ENCODE data around the gene MKRN3. TPM values are rescaled to one million over a fixed set of nuclear protein-coding genes. Genes with fewer than 3 reads are reported as not detected.

The MKRN3 gene
- total and polyA plus RNA-seq, 2 experiments from 2014 or later = not detected

DNA sequence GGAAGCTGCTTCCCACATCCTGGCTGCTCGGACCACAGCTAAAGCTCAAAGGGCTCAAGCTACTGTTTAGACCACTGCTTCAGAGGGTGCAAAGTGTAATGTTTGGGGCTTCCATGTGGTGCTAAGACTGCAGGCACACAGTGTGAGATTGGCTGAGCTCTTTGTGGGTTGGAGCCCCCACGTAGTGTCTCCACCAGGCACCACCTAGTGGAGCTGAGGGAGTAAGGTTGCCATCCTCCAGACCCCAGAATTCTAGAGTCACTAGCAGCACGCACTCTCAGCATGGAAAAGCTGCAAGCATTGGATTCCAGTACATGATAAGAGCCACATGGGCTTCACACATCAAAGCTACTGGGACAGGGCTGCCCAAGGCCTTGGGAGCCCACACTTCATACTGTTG lies 9.3 kb downstream of the MKRN3 start:
- Histone ChIP-seq H3K27ac (ENCODE audit: low read depth) (no peak overlapping the region), H3K4me1 (ENCODE audit: insufficient read depth) (no peaks in the 10 kb centered on the region), H4K20me1 (replicated peaks; ENCODE audit: insufficient read depth) (no peaks in the 10 kb centered on the region), H3F3A (replicated peaks; ENCODE audit: low read depth) (no peaks in the 10 kb centered on the region), H3K36me3 (ENCODE audit: insufficient read depth) (no peaks in the 10 kb centered on the region), H3K4me2 (no peak overlapping the region), H3K27me3 (ENCODE audit: insufficient read depth) (no peaks in the 10 kb centered on the region), H3K9me2 (ENCODE audit: insufficient read depth) (no peaks in the 10 kb centered on the region), H3K79me2 (replicated peaks; ENCODE audit: insufficient read depth) (no peaks in the 10 kb centered on the region), H2AFZ (0 out of 2 replicates have a peak overlapping the region, but pooled peaks have one; percentile 65), H3K4me3 (no peak overlapping the region)
- TF ChIP-seq, protein P1, sequence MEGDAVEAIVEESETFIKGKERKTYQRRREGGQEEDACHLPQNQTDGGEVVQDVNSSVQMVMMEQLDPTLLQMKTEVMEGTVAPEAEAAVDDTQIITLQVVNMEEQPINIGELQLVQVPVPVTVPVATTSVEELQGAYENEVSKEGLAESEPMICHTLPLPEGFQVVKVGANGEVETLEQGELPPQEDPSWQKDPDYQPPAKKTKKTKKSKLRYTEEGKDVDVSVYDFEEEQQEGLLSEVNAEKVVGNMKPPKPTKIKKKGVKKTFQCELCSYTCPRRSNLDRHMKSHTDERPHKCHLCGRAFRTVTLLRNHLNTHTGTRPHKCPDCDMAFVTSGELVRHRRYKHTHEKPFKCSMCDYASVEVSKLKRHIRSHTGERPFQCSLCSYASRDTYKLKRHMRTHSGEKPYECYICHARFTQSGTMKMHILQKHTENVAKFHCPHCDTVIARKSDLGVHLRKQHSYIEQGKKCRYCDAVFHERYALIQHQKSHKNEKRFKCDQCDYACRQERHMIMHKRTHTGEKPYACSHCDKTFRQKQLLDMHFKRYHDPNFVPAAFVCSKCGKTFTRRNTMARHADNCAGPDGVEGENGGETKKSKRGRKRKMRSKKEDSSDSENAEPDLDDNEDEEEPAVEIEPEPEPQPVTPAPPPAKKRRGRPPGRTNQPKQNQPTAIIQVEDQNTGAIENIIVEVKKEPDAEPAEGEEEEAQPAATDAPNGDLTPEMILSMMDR (conservative IDR thresholded peaks at IDR 0.05; ENCODE audit: low read depth in 2 of 2) = peak; percentile 34 to 44
- TF ChIP-seq CREB1 (CRISPR knock-in tag; IDR thresholded peaks at IDR 0.05; ENCODE audit: low read depth) = no peak
- no peak for TF ChIP-seq ZNF331 (CRISPR knock-in tag; IDR thresholded peaks at IDR 0.05; ENCODE audit: low read depth)
- TF ChIP-seq, protein P2, sequence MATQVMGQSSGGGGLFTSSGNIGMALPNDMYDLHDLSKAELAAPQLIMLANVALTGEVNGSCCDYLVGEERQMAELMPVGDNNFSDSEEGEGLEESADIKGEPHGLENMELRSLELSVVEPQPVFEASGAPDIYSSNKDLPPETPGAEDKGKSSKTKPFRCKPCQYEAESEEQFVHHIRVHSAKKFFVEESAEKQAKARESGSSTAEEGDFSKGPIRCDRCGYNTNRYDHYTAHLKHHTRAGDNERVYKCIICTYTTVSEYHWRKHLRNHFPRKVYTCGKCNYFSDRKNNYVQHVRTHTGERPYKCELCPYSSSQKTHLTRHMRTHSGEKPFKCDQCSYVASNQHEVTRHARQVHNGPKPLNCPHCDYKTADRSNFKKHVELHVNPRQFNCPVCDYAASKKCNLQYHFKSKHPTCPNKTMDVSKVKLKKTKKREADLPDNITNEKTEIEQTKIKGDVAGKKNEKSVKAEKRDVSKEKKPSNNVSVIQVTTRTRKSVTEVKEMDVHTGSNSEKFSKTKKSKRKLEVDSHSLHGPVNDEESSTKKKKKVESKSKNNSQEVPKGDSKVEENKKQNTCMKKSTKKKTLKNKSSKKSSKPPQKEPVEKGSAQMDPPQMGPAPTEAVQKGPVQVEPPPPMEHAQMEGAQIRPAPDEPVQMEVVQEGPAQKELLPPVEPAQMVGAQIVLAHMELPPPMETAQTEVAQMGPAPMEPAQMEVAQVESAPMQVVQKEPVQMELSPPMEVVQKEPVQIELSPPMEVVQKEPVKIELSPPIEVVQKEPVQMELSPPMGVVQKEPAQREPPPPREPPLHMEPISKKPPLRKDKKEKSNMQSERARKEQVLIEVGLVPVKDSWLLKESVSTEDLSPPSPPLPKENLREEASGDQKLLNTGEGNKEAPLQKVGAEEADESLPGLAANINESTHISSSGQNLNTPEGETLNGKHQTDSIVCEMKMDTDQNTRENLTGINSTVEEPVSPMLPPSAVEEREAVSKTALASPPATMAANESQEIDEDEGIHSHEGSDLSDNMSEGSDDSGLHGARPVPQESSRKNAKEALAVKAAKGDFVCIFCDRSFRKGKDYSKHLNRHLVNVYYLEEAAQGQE (IDR thresholded peaks at IDR 0.05; ENCODE audit: unreplicated experiment) = no peak
- peak; percentile 43 for DNase-seq (ENCODE audit: low spot score)
- H3K27me3 Mint-ChIP-seq (ENCODE audit: insufficient read depth, low read depth, poor library complexity) = peaks cover 1% of the 10 kb centered on the region
- H3K4me1 Mint-ChIP-seq = 0 out of 3 replicates have a peak, but pooled peaks cover 4% of the 10 kb centered on the region
- no peak overlapping the region for H3K27ac Mint-ChIP-seq
- H3K9me3 Mint-ChIP-seq = peaks cover 59% of the 10 kb centered on the region
- peak; percentile 82 for ATAC-seq
- H3K36me3 Mint-ChIP-seq (ENCODE audit: low read depth) = no peaks in the 10 kb centered on the region; the same call in 2 of the 3 replicates
- no peak overlapping the region for H3K4me3 Mint-ChIP-seq

DNA sequence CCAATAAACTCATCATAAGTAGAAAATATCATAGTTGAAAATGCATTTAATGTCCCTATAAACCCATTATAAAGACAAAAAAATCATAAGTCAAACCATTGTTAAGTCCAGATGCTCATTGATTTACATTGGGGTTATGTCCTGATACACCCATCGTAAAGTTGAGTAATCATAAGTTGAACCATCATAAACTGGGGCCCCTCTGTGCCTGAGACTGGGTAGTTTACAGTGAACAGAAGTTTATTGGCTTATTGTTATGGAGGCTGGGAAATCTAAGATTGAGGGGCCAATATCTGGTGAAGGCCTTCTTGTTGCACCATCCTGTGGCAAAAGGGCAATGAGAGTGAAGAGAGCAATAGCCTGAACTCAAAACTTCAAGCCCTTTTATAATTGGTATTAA lies 10.6 kb downstream of the MKRN3 start:
- no peak for DNase-seq (ENCODE audit: low spot score)
- Mint-ChIP-seq H3K36me3 (ENCODE audit: low read depth) (no peaks in the 10 kb centered on the region), H3K27ac (no peak overlapping the region), H3K4me1 (no peaks in the 10 kb centered on the region), H3K27me3 (ENCODE audit: insufficient read depth, low read depth, poor library complexity) (peaks cover 1% of the 10 kb centered on the region), H3K4me3 (no peak overlapping the region), H3K9me3 (peaks cover 54% of the 10 kb centered on the region)
- TF ChIP-seq ZNF114 (CRISPR knock-in tag; IDR thresholded peaks at IDR 0.05) = no peak
- H3K4me1 ChIP-seq (ENCODE audit: insufficient read depth) = no peaks in the 10 kb centered on the region
- no peaks in the 10 kb centered on the region for H3K36me3 ChIP-seq (ENCODE audit: insufficient read depth)
- no peaks in the 10 kb centered on the region for H4K20me1 ChIP-seq (replicated peaks; ENCODE audit: insufficient read depth)
- H3K79me2 ChIP-seq (replicated peaks; ENCODE audit: insufficient read depth) = no peaks in the 10 kb centered on the region
- H3K4me3 ChIP-seq = no peak overlapping the region
- no peak overlapping the region for H3K27ac ChIP-seq (ENCODE audit: low read depth)
- H3K4me2 ChIP-seq = no peak overlapping the region
- no peaks in the 10 kb centered on the region for H3K27me3 ChIP-seq (ENCODE audit: insufficient read depth)
- ATAC-seq = no peak
- no peaks in the 10 kb centered on the region for H3F3A ChIP-seq (replicated peaks; ENCODE audit: low read depth)
- no peak overlapping the region for H2AFZ ChIP-seq
- no peaks in the 10 kb centered on the region for H3K9me2 ChIP-seq (ENCODE audit: insufficient read depth)
